Coronary artery (tissue), 2 donors: Measurements from ENCODE around the gene CAMK2B.

Experiments used
- DNase-seq: peaks from one replicate; pipeline ENCODE4 v3.0.0-alpha.2; 2017; ENCODE audit warnings: low spot score
- H3K27ac ChIP-seq, 2 donors: fragments of 200-600 bp; sonication (generic); one replicate each; pipeline ENCODE4 v1.5.1; 2016 to 2019
- H3K4me3 ChIP-seq: fragments of 200-600 bp; sonication (generic); 2 replicates; pipeline ENCODE4 v1.5.1; 2016; ENCODE audit warnings: mild to moderate bottlenecking, moderate library complexity
- TF ChIP-seq, protein P1 (sequence below): fragments of 200-600 bp; sonication (generic); IDR thresholded peaks from one replicate; pipeline ENCODE4 v1.5.1; 2019; ENCODE audit warnings: antibody characterized with exemption

Gene CAMK2B

GRCh38 chr7:44367475-44368043 lies 42.2 kb upstream of the CAMK2B start:
- TF ChIP-seq, protein P1, sequence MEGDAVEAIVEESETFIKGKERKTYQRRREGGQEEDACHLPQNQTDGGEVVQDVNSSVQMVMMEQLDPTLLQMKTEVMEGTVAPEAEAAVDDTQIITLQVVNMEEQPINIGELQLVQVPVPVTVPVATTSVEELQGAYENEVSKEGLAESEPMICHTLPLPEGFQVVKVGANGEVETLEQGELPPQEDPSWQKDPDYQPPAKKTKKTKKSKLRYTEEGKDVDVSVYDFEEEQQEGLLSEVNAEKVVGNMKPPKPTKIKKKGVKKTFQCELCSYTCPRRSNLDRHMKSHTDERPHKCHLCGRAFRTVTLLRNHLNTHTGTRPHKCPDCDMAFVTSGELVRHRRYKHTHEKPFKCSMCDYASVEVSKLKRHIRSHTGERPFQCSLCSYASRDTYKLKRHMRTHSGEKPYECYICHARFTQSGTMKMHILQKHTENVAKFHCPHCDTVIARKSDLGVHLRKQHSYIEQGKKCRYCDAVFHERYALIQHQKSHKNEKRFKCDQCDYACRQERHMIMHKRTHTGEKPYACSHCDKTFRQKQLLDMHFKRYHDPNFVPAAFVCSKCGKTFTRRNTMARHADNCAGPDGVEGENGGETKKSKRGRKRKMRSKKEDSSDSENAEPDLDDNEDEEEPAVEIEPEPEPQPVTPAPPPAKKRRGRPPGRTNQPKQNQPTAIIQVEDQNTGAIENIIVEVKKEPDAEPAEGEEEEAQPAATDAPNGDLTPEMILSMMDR = no peak
- H3K27ac ChIP-seq = no peak overlapping the region
- no peak overlapping the region for H3K4me3 ChIP-seq
- peak; percentile 14 for DNase-seq

- Histone ChIP-seq H3K4me3 (no peak overlapping the region), H3K27ac (no peak overlapping the region)
- TF ChIP-seq, protein P1 = no peak
- no peak for DNase-seq
Measured at GRCh38 chr7:44366986-44367385, 41.6 kb upstream of the CAMK2B start.

GRCh38 chr7:44353668-44354067 lies 28.3 kb upstream of the CAMK2B start:
- no peak overlapping the region for H3K27ac ChIP-seq
- no peak overlapping the region for H3K4me3 ChIP-seq
- no peak for DNase-seq
- TF ChIP-seq, protein P1 = no peak

DNA sequence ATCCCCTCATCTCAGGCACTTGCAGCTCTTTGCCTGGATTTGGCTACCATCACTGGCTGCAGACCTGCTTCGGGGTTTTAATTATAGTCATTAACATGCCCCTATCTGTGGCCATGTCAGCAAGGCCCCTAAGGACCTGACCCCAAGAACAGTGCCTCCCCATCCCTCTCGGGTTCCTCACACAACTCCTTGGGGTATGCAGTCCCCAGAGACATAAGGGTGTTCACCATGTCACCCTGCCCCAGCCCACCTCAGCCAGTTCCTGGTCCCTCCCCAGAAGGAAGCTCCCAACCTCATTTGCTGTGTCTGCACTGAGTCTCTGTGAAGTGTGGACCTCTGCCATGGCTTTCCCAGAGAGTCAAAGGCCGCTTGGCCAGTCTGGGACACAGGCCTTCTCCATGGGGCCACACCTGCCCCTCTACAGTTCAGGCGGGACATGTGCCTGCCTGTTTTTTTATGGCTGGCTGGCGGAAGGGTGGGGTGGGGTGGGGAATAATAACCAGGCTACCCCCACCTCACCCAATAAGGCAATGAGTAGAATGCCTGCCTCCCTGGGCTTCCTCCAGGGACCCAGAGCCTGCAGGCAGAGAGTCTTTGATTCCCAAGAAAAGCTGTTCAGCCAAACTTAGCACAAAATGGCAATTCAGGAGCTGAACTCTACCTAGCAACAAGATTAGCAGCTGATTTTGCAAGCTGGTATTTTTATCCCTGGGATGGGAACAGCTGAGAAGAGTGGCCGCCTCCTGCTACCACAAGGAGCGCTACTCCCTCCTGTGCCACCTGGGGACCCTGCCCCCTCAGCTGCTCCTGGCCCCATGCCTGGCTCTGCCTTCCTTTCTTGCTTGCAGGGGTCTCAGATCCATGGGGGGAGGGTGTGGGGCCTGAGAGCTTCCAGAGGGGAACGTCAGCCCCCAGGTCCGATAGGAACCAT lies 23.7 kb upstream of the CAMK2B start:
- Histone ChIP-seq H3K27ac (no peak overlapping the region), H3K4me3 (no peak overlapping the region)
- DNase-seq = no peak
- TF ChIP-seq, protein P1 = no peak

GRCh38 chr7:44348300-44348699 lies 22.9 kb upstream of the CAMK2B start:
- Histone ChIP-seq H3K4me3 (no peak overlapping the region), H3K27ac (no peak overlapping the region)
- DNase-seq = no peak
- TF ChIP-seq, protein P1 = no peak

DNA sequence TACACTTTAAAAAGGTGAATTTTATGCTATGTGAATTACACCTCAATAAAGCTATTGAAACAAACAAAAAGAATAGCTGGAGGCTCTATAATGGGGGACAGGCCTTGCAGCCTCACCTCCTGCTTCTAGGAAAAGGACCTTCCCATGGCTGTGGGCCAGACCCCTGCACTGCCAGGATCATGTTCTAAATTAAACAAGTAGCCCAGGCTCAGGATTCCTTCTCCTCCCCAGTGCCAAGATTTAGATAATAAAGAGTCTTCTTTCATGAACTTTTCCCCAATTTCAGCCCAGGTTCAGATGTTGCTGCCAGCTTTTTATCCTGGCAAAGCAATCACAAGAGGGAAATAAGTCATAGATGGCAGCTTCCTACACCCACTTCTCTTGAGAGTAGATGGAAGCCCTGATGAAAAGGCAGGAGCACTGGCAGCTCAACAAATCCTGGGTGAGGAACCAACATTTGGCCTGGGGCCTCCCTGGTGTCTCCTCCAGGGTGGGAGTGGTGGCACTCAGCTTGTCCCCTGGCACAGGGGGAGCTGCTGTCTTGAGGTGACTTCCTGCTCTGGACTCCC lies 22.2 kb upstream of the CAMK2B start:
- H3K27ac ChIP-seq = no peak overlapping the region
- no peak for DNase-seq
- no peak overlapping the region for H3K4me3 ChIP-seq
- TF ChIP-seq, protein P1 = no peak
